ENCODE measurements around the gene BIRC6. TPM values are rescaled to one million over a fixed set of nuclear protein-coding genes. Genes with fewer than 3 reads are reported as not detected.

The BIRC6 gene
- total and polyA plus RNA-seq, 2 donors (not counting 1 experiment from before 2014, with no cell fraction given), result 41.7 to 166 TPM

DNA sequence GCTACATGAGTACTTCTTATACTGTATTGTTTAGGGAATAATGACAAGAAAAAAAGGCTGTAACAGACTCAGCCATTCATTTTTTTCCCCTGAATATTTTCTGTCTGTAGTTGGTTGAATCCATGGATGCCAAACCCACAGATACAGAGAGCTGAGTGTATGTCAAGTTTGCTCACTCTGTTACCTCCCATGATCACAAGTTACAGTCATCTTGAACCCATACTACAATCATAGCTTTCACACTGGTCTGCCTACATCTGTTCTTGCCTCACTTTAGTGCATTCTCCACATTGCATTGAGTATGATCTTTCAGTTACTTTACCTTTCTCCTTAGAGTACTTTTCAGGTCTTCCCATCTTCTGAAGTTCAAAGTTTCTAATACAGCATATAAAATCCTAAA lies 94.0 kb downstream of the BIRC6 start:
- Histone ChIP-seq H2AFZ (ENCODE audit: insufficient read depth, low read depth, low read length, poor library complexity, severe bottlenecking) (no peak overlapping the region), H3K9ac (ENCODE audit: low read length) (no peak overlapping the region), H3K9me3 (ENCODE audit: control extremely low read depth in 1 of 3, control insufficient read depth in 2 of 3, insufficient read depth in 1 of 3, low read length in 2 of 3) (no peaks in the 10 kb centered on the region), H4K20me1 (ENCODE audit: control insufficient read depth, insufficient read depth, low read length, poor library complexity, severe bottlenecking) (no peaks in the 10 kb centered on the region), H3K79me2 (ENCODE audit: control insufficient read depth, insufficient read depth, low read length) (no peaks in the 10 kb centered on the region), H3K27ac (ENCODE audit: low read length in 2 of 2) (no peak overlapping the region), H3K4me1 (ENCODE audit: control insufficient read depth in 2 of 2, insufficient read depth in 2 of 2, low read length in 2 of 2) (no peaks in the 10 kb centered on the region), H3K36me3 (replicated peaks in 1 of 2; ENCODE audit: control extremely low read depth in 1 of 2, control insufficient read depth in 1 of 2, extremely low read depth in 1 of 2, insufficient read depth in 2 of 2, low read length in 1 of 2) (peaks cover 9 to 27% of the 10 kb centered on the region in 2 experiments), H3K4me2 (replicated peaks; ENCODE audit: low read depth, low read length, poor library complexity, severe bottlenecking) (no peak overlapping the region), H3K27me3 (replicated peaks in 1 of 4; ENCODE audit: control extremely low read depth in 1 of 4, control insufficient read depth in 3 of 4, insufficient read depth in 4 of 4, low read length in 3 of 4) (no peaks in the 10 kb centered on the region), H3K4me3 (ENCODE audit: control extremely low read depth in 1 of 5, extremely low read depth in 1 of 5, insufficient read depth in 1 of 5, low read depth in 2 of 5, low read length in 4 of 5) (no peak overlapping the region)
- H3K27me3 Mint-ChIP-seq, result no peaks in the 10 kb centered on the region
- ATAC-seq (ENCODE audit: low read depth) (no peak), DNase-seq (no peak)
- intact Hi-C loops (cut with micrococcal nuclease), result no loop called here
- H3K9me3 Mint-ChIP-seq (ENCODE audit: insufficient read depth), result no peaks in the 10 kb centered on the region
- H3K4me3 Mint-ChIP-seq, result no peak overlapping the region
- peaks cover 3% of the 10 kb centered on the region for H3K4me1 Mint-ChIP-seq
- no peak for TF ChIP-seq EZH2 (IDR thresholded peaks at IDR 0.05; ENCODE audit: borderline replicate concordance, insufficient read depth, low read depth, low read length, poor library complexity, severe bottlenecking)
- TF ChIP-seq, protein P1, sequence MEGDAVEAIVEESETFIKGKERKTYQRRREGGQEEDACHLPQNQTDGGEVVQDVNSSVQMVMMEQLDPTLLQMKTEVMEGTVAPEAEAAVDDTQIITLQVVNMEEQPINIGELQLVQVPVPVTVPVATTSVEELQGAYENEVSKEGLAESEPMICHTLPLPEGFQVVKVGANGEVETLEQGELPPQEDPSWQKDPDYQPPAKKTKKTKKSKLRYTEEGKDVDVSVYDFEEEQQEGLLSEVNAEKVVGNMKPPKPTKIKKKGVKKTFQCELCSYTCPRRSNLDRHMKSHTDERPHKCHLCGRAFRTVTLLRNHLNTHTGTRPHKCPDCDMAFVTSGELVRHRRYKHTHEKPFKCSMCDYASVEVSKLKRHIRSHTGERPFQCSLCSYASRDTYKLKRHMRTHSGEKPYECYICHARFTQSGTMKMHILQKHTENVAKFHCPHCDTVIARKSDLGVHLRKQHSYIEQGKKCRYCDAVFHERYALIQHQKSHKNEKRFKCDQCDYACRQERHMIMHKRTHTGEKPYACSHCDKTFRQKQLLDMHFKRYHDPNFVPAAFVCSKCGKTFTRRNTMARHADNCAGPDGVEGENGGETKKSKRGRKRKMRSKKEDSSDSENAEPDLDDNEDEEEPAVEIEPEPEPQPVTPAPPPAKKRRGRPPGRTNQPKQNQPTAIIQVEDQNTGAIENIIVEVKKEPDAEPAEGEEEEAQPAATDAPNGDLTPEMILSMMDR (IDR thresholded peaks at IDR 0.05), result no peak
- POLR2A ChIA-PET, result no interaction called here
- no peak overlapping the region for H3K27ac Mint-ChIP-seq
- CTCF ChIA-PET, result no interaction called here

- Histone ChIP-seq H3K9ac (ENCODE audit: low read length) (no peak overlapping the region), H4K20me1 (ENCODE audit: control insufficient read depth, insufficient read depth, low read length, poor library complexity, severe bottlenecking) (no peaks in the 10 kb centered on the region), H3K4me3 (ENCODE audit: control extremely low read depth in 1 of 5, extremely low read depth in 1 of 5, insufficient read depth in 1 of 5, low read depth in 2 of 5, low read length in 4 of 5) (no peak overlapping the region), H3K9me3 (ENCODE audit: control extremely low read depth in 1 of 3, control insufficient read depth in 2 of 3, insufficient read depth in 1 of 3, low read length in 2 of 3) (no peaks in the 10 kb centered on the region), H3K79me2 (ENCODE audit: control insufficient read depth, insufficient read depth, low read length) (no peaks in the 10 kb centered on the region), H3K27ac (ENCODE audit: low read length in 2 of 2) (no peak overlapping the region), H3K36me3 (replicated peaks in 1 of 2; ENCODE audit: control extremely low read depth in 1 of 2, control insufficient read depth in 1 of 2, extremely low read depth in 1 of 2, insufficient read depth in 2 of 2, low read length in 1 of 2) (peaks cover 13 to 23% of the 10 kb centered on the region in 2 experiments), H3K27me3 (replicated peaks in 1 of 4; ENCODE audit: control extremely low read depth in 1 of 4, control insufficient read depth in 3 of 4, insufficient read depth in 4 of 4, low read length in 3 of 4) (no peaks in the 10 kb centered on the region), H3K4me2 (replicated peaks; ENCODE audit: low read depth, low read length, poor library complexity, severe bottlenecking) (no peak overlapping the region), H2AFZ (ENCODE audit: insufficient read depth, low read depth, low read length, poor library complexity, severe bottlenecking) (no peak overlapping the region), H3K4me1 (ENCODE audit: control insufficient read depth in 2 of 2, insufficient read depth in 2 of 2, low read length in 2 of 2) (no peaks in the 10 kb centered on the region)
- ChIA-PET POLR2A (no interaction called here), CTCF (no interaction called here)
- Mint-ChIP-seq H3K4me3 (no peak overlapping the region), H3K9me3 (ENCODE audit: insufficient read depth) (no peaks in the 10 kb centered on the region), H3K27ac (no peak overlapping the region), H3K27me3 (no peaks in the 10 kb centered on the region), H3K4me1 (peaks cover 3% of the 10 kb centered on the region)
- ATAC-seq (ENCODE audit: low read depth), result no peak
- intact Hi-C loops (cut with micrococcal nuclease), result no loop called here
- DNase-seq, result no peak
- WGBS (ENCODE audit: insufficient coverage), result no CpG with 5 or more reads among the region's 2 CpGs
- TF ChIP-seq, protein P1 (IDR thresholded peaks at IDR 0.05), result no peak
- no peak for TF ChIP-seq EZH2 (IDR thresholded peaks at IDR 0.05; ENCODE audit: borderline replicate concordance, insufficient read depth, low read depth, low read length, poor library complexity, severe bottlenecking)
Observed at GRCh38 chr2:32452338-32453064, 95.7 kb downstream of the BIRC6 start.
